Measurements from ENCODE around the gene PSMD9.

- TF ChIP-seq EP300 (IDR thresholded peaks at IDR 0.05; ENCODE audit: borderline replicate concordance), result no peak
- no peak for TF ChIP-seq CREB1 (IDR thresholded peaks at IDR 0.05; ENCODE audit: low read depth)
- no peak for TF ChIP-seq USF1 (IDR thresholded peaks at IDR 0.05)
- no peak for TF ChIP-seq FOXM1 (IDR thresholded peaks at IDR 0.05; ENCODE audit: borderline replicate concordance, low read depth)
- TF ChIP-seq YY1 (IDR thresholded peaks at IDR 0.05; ENCODE audit: low read depth), result no peak
- TF ChIP-seq, protein P1, sequence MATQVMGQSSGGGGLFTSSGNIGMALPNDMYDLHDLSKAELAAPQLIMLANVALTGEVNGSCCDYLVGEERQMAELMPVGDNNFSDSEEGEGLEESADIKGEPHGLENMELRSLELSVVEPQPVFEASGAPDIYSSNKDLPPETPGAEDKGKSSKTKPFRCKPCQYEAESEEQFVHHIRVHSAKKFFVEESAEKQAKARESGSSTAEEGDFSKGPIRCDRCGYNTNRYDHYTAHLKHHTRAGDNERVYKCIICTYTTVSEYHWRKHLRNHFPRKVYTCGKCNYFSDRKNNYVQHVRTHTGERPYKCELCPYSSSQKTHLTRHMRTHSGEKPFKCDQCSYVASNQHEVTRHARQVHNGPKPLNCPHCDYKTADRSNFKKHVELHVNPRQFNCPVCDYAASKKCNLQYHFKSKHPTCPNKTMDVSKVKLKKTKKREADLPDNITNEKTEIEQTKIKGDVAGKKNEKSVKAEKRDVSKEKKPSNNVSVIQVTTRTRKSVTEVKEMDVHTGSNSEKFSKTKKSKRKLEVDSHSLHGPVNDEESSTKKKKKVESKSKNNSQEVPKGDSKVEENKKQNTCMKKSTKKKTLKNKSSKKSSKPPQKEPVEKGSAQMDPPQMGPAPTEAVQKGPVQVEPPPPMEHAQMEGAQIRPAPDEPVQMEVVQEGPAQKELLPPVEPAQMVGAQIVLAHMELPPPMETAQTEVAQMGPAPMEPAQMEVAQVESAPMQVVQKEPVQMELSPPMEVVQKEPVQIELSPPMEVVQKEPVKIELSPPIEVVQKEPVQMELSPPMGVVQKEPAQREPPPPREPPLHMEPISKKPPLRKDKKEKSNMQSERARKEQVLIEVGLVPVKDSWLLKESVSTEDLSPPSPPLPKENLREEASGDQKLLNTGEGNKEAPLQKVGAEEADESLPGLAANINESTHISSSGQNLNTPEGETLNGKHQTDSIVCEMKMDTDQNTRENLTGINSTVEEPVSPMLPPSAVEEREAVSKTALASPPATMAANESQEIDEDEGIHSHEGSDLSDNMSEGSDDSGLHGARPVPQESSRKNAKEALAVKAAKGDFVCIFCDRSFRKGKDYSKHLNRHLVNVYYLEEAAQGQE (IDR thresholded peaks at IDR 0.05; ENCODE audit: low read depth), result no peak
- no peak for TF ChIP-seq CEBPB (IDR thresholded peaks at IDR 0.05)
Observed at GRCh38 chr12:121960541-121960940, 72.0 kb downstream of the PSMD9 start.
